Central memory CD4-positive, alpha-beta T cell (primary cell): ENCODE results near the gene CBLN3.

Source experiments
- DNase-seq: peaks from one replicate; pipeline ENCODE4 v3.0.0; 2022

Gene CBLN3

GRCh38 chr14:24422694-24423601 is 6.5 kb downstream of the CBLN3 start:
- DNase-seq = no peak

- DNase-seq = no peak
Observed at GRCh38 chr14:24422261-24422660, 7.2 kb downstream of the CBLN3 start.

GRCh38 chr14:24418492-24418873 is 11.0 kb downstream of the CBLN3 start:
- no peak for DNase-seq

GRCh38 chr14:24417832-24418491 is 11.5 kb downstream of the CBLN3 start:
- no peak for DNase-seq

- DNase-seq = no peak
Observed at GRCh38 chr14:24416932-24417619, 12.4 kb downstream of the CBLN3 start.

GRCh38 chr14:24416254-24416931 is 13.1 kb downstream of the CBLN3 start:
- no peak for DNase-seq

- no peak for DNase-seq
Observed at GRCh38 chr14:24415421-24416253, 13.8 kb downstream of the CBLN3 start.

- DNase-seq = no peak
Observed at GRCh38 chr14:24414732-24415420, 14.6 kb downstream of the CBLN3 start.

GRCh38 chr14:24414077-24414476 is 15.4 kb downstream of the CBLN3 start:
- no peak for DNase-seq

GRCh38 chr14:24411443-24412389 is 17.8 kb downstream of the CBLN3 start:
- peak; percentile 13 for DNase-seq

GRCh38 chr14:24409956-24410355 is 19.5 kb downstream of the CBLN3 start:
- no peak for DNase-seq

- no peak for DNase-seq
Observed at GRCh38 chr14:24409192-24409591, 20.3 kb downstream of the CBLN3 start.

- no peak for DNase-seq
Observed at GRCh38 chr14:24408764-24409163, 20.7 kb downstream of the CBLN3 start.

GRCh38 chr14:24407608-24408325 is 21.7 kb downstream of the CBLN3 start:
- no peak for DNase-seq

- no peak for DNase-seq
Observed at GRCh38 chr14:24406416-24406815, 23.1 kb downstream of the CBLN3 start.

- DNase-seq = no peak
Observed at GRCh38 chr14:24404814-24405213, 24.7 kb downstream of the CBLN3 start.

GRCh38 chr14:24403294-24403998 is 26.0 kb downstream of the CBLN3 start:
- no peak for DNase-seq

- no peak for DNase-seq
Observed at GRCh38 chr14:24401810-24402702, 27.4 kb downstream of the CBLN3 start.
